ENCODE results near the gene CGA.
"Not testable (repeated sequence)": the region's sequence is repeated elsewhere in the genome, so short reads cannot be mapped to it uniquely, and the experiment has no call there.

The CGA gene

DNA sequence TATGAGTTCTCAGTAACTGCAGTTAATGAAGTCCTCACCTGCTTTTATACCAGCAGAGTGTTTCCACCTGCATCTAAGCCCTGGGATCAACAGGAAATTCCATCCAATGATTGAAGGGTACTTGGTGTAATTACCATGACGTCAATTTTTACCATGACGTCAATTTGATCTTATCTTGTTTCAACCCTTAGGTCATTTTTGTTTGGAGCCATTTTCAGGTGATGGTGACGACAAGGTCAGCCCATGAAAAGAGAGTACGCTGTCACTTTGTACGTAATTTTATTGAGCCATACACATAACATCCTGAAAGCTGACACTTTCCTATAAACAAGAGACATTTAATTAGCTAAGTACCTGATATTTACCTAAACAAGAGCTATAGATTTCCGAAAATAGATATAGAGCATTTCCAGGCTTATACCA, at the start of gene CGA:
CGA (minus strand) TSS at position 20 of the 423 bp plus-strand sequence. CDS start 6,906 bp downstream, outside the sequence.
- no peak for DNase-seq

DNA sequence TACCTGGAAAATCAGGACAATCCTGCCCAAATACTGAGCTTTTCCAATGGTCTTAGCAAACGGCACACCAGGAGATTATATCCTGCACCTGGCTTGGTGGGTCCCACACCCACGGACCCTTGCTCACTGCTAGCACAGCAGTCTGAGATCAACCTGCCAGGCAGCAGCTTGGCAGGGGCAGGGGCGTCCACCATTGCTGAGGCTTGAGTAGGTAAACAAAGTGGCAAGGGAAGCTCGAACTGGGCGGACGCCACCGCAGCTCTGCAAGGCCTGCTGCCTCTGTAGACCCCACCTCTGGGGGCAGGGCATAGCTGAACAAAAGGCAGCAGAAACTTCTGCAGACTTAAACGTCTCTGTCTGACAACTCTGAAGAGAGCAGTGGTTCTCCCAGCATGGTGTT, 45.0 kb upstream of the CGA start:
- DNase-seq: not testable (repeated sequence)

DNA sequence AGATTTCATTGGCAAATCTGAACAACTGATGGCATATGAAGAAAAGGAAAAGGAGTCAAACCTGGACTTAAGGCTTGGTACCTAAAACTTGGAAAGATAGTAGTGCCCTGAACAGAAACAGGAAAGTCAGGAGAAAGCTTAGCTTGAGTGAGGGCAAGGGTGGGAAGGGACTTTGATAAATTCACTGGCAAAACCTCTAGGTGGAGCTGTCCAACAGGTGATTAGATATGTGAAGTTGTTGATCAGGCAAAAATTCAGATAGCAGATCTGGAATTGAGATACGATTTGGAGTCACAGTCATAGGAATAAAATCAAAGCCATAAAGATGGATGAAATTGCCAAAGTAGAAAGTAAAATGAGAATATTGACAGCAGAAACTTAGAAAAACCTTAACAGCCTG, 44.3 kb upstream of the CGA start:
- peak; percentile 35 to 47 for DNase-seq

DNA sequence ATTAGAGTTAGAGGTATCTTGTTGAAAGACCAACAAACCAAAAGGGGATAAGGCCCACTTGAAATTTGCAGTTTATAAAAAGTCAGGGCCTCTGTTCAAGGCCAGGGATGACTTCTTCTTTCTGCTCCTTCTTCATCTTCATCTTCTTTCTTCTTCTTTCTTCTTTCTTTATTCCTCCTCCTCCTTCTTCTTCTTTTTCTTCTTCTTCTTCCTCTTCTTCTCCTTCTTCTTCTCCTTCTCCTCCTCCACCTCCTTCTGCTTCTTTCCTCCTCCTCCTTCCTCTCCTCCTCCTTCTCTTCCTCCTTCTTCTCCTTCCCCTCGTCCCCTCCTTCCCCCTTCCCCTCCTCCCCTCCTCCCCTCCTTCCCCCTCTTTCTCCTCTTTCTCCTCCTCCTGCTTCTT, 42.1 kb upstream of the CGA start:
- no peak for DNase-seq

DNA sequence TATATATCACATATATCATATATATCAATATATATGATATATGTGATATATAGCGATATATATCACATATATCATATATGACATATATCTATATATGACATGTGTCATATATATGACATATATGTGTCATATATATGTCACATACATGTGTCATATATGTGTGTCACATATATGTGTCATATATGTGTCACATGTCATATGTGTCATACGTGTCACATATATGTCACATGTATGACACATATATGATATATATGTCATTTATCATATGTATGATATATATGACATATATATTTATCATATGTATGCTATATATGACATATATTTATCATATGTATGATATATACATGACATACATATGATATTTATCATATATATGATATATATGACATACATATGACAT, 32.8 kb upstream of the CGA start:
- no peak for DNase-seq

DNA sequence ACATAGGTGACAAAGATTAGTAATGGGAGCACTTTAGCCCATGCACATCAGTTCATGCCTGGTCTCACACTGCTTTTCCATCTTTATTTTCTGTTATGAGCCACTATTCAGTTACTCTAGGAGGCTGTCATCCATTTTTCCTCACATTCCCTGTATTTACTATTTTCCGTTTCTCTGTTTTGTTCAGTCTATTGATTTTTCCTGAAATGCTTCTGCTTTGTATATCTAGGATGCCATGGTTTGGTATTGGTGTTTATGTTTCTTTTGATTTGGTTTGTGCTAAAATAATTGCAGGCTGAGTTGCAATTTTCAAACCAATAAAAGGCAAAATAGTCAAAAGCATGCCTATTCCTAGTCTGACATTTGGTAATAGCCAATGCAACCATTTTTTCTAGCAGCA, 31.6 kb upstream of the CGA start:
- DNase-seq: no peak

DNA sequence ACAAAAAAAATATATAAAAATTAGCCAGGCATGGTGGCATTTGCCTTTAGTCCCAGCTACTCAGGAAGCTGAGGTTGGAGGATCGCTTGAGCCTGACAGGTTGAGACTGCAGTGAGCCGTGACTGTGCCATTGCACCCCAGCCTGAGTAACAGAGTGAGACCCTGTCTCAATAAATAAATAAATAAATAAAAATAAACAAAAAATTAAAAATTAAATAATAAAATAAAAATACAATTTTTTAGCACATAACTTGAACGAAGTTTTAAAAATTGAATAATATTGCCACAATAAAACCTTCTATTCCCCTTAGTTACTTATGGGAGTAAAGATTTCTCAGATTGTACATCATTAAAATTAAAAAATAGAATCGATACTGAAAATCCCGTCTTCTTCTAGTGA, 29.2 kb upstream of the CGA start:
- no peak for DNase-seq

DNA sequence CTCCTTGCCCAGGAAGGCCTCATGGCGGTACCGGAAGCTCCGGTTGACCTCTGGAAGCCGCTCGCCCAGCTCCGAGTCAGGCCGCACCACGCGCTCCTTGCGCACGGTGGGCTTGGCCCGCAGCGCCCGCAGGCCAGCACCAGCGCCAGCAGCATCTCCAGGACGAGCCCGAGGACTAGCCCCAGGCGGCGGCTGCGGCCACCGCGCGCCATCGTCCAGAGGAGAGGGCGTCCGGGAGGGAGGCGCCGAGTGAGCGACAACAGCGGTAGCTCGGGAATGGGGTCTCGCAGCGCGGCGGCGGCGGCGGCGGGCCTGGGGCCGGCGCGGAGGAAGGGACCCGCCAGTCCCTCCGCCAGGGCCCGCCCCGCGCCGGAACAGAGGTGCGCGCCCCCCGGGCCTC, 27.6 kb upstream of the CGA start:
- no peak for DNase-seq

DNA sequence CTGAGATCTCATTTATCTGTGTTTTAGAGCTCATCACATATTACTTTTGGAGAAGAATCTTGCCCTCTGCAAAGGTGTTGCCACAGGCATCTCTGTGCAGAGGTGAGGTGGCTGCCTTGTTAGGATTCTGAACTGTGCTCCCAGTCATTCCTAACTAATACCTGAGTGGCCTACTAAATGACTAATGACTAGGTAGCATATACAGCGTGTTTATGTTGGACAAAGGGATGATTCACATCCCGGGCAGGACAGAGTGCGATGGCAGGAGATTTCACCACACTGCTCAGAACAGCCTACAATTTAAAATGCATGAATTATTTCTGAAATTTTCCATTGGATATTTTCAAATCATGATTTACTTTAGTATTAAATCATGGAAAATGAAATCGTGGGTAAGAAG, 23.1 kb upstream of the CGA start:
- no peak for DNase-seq

DNA sequence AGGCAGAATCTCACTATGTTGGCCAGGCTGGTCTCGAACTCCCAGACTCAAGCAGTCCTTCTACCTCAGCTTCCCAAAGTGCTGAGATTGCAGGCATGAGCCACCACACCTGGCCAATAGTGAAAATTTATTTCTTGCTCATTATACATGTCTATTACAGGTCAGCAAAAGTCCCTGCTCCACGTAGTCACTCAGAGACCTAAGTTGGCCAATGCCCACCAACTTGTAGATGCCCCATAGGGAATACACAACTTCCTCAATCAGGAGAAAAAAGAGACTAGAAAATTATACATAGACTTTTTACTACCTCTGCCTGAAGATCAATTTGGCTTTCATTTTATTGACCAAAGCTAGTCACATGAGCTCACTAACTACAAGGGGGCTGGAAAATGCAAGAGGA, 22.0 kb upstream of the CGA start:
- no peak for DNase-seq

DNA sequence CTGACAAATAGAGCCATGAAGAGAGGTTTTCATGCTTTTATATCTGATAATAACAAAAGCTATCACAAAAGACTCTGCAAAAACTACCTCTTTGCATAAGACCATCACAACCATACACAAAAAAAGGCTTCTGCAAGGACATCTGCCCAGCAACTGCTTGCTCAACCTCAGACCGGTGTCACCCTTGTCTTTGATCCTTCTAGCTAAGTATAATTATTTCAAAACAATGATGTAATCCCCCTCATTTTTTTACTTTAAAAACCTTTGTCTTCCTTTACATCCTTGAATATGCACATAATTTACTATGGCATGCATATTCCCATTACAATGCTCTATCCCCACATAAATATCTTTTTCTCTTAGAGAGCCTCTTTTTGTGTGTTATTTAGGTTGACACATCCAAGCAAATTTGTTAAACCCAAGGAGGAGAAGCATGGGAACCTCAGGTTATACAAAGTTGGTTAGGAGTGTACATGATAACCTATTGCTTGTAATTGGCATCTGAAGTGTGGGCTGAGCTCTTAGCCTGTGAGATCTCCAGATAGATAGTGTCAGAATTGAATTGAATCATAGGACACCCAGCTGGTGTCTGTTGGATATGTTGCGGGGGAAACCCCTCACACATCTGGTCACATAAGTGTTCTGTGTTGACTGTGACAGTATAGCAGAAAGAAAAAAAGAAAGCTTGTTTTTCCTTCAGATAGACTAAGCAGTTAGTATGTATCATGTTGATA, 20.7 kb upstream of the CGA start:
- DNase-seq: no peak

DNA sequence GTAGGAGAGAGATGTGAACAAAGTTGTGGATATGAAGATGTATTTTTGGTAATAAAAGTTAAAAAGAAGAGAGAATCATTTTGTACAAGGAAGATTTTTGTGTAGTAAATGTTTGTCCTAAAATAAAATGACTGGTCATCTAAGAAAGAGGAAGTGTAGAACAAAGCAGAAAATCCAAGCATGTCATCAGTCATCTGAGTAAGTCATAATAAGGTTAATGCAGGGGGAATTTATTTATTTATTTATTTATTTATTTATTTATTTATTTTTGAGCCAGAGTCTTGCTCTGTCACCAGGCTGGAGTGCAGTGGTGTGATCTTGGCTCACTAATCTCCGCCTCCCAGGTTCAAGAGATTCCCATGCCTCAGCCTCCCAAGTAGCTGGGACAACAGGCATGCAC, 15.7 kb upstream of the CGA start:
- no peak for DNase-seq

DNA sequence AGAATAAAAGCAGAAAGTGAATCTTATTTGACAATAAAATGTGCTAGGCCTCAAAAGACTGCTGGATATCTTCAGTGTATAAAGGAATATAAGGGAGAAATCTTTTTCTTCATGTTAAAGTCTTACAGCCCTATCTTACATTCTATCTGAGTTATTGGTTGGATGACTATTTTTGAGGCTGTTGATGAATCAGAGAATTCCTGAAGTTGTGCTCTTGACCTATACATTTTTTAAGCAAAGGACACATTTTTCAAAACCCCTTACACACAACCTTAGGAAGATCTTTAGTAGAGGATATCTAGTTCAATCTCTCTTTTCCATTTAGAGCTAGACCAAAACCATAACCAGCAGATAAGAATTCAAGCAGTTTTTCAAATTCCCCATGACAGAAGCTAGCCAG, 10.9 kb upstream of the CGA start:
- DNase-seq: no peak

DNA sequence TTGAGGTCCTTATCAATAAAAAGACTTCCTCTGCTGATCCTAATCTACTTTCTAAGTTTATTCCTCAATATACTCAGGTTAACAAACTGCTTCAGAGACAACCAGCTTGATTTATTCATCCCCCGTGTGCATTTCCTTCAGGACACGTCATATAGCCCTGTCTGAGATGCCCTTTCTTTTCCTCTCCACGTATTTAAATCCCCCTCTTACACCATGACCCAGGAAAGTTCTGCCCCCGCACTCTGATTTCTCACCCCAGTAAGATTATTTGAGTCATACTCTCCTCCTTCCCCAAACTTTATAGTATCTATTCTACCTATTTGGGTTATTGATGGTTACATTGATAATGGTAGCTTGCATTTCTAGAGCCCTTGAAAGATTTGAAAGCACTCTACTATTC, 9.8 kb upstream of the CGA start:
- no peak for DNase-seq

DNA sequence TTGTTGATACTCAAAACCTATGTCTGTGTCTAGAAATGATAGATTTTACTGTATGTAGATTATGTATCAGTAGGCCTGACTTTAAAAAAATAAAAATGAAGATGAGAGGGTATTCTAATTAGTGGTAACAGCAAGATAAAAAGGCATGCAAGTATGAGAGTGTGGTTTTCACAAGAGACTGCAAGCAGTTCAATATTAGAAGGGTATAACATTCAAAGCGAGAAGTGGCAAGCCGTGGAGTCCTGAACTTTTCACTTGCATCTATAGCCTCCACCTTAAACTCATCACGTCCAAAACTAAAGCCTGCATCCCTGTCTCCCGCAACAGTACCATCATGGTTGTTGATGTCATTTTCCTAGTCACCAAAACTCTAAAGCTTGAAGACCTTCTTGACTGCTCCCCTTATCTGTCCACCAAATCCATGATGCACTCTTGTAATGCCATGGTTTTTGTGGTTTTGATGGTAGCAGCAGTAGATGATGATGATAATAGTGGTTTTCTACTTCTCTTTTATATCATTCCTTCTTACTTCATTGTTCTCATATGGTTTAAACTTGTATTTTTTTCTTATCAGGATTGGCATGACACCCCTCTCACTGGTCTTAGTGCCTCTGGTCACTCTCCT, 9.2 kb upstream of the CGA start:
- DNase-seq: no peak

DNA sequence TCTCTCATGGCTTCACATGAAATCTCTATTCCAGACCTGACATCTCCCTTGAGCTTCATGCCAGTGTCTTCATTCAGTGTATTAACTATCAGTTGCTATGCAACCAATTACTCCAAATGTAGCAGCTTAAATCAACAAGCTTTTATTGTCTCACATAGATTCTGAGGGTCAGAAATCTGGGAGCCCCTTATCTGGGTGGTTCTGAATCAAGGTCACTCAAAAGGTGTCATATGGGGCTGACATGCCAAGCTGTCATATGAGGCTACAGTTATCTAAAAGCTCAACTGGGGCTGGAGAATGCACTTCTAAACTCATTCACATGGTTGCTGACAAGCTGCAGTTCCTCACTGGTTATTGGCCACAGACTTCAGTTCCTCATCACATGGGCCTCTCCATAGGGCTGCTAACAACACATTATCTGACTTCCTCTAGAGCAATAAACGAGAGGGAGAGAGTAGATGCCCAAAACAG, 7.3 kb upstream of the CGA start:
- no peak for DNase-seq

DNA sequence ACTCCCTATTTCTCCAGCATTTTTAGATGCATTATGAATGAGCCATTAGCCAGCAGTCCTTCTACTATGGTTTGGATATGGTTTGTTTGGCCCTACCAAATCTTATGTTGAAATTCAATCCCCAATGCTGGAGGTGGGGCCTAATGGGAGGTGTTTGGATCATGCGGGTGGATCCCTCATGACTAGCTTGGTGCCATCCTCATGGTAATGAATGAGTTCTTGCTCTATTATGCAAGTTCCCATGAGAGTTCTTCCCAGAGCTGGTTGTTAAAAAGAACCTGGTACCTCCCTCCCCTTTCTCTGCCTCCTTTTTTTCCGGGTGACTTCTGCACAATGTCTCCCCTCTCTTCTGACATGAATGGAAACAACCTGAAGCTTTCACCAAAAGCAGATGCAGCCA, 6.2 kb upstream of the CGA start:
- no peak for DNase-seq

DNA sequence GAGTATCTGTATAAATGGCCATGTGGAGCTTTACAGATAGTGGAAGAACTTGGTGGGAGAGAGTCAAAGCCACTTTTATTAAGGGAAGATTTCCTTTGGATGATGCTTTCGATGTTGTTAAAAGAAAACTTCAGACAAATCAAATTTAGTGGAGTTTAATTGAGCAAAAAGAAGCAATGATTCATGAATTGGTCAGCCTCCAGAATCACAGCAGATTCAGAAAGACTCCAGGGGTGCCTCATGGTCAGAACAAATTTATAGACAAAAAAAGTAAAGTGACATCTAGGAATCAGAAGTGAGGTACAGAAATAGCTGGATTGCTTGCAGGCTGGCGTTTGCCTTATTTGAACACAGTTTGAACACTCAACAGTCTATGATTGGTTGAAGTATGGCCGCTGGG, 5.3 kb upstream of the CGA start:
- no peak for DNase-seq

DNA sequence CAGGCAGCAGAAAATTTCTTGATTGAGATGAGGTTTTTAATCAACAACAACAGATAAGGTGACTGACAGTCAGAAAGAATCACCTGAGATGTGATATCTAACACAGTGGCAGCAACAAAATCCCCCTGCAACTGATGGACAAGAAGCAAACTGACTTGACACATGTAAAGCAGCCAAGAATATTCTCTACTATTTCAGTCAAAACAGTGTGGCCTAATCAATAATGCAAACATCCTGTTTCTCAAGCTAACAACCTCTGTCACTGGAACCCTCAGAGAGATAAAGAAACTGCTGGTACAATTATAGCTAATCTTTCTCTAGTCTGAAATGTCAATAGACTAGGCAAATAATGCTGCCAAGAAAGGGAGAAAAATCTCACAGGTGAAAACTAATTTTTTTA, 4.6 kb upstream of the CGA start:
- no peak for DNase-seq

DNA sequence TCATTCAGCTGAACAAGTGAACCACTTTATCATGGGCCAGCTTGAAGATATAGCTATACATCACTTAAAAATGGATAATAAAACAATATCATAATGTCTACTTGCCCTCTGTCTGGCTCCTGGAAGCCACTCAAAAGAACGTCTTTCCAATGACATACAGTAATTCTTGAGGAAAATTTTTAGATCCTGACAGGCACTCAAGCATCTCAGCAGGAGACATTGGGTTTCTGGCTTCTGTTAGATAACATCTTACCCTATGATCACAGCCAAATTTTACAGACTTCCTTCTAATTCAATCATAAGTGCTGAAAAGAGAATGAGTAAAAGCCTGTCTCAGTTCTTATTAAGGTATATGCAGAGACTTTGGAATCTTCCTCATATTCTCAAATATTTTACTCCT, 330 bp downstream of the CGA start:
- DNase-seq: no peak

DNA sequence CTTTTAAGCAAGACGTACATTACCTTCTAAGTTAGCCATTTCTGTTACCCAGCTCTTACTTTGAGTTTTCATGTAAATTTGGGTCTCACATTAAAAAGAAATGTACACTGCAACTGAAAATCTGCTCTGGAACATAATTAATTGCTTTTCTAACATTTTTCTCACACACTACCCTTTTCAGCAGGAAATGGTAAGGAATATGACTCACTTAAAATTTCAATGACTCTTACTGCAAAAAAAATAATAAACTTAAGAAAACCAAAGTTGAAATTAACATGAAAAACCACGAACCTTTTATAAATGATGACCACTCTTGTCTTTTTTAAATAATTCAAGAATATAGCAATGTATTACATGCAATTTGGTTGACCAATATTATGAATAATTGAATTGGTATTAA, 1.3 kb downstream of the CGA start:
- DNase-seq: no peak

DNA sequence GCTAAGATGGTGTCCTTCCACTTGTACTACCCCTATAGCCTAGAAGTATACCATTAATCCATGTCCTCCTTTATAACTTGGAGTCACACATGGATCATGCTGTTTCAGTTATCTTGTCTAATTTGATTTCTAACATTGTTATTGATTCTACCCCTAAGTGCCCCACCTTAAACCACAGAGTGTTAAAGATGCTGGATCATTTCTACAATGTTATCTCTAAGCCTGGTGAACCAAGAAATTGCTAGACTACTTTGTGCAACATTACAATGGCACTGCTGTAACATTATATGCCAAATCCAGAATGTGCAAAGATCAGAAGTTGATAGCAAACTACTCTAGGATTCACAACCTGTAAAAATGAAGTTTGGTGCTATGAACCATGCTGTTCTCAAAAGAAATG, 1.7 kb downstream of the CGA start:
- no peak for DNase-seq

DNA sequence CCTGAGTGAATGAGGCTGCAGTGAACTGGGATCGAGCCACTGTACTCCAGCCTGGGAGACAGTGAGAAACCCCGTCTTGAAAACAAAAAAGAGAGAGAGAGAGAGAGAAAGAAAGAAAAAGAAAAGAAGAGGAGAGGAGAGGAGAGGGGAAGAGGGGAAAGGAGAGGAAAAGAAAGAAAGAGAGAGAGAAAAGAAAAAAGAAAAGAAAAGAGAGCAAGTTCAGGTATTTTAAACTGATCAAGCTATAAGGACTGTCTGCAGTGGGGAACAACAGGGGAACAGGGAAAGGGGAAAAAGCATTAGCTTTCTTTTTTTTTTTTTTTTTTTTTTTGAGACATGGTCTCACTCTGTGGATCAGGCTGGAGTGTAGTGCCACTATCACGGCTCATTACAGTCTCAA, 2.5 kb downstream of the CGA start:
- DNase-seq: no peak

DNA sequence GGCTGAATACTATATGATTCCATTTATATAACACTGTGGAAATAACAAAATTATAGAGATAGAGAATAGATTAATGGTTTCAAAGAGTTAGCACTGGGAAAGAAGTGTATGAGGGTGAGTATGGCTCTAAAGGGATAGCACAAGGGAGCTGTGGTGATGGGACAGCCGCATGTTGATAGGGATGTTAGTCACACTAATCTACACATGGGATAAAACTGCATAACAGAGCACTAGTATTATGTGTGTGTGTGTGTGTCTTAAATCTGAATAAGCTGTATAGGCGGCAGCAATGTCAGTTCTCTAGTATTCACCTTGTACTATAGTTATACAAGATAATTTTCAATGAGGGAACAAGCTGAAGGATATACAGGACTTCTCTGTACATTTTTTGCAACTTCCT, 5.8 kb downstream of the CGA start:
- DNase-seq: no peak

DNA sequence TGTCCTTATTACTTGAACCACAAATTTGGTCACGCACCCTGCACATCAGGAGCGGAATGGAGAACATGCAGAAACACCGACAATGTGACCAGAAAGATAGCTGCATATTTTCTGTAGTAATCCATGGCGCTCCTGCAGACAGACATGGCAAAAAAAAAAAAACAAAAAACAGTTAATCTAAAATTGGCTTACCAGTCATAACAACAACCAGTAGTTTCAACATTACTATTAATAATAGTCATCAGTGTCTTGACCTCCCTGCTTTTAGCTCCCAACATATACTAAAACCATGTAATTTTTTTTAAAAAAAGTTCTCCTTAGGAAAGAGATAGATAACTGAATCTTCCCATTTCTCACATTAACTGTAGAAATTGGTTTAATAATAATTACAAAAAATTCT, 6.8 kb downstream of the CGA start:
- DNase-seq: no peak

Data from NCI-H446 (cell line).